Adipocyte (in vitro differentiated cells): Measurements from ENCODE around the gene MRTFB.

Experiments used
- DNase-seq: peaks from one replicate; pipeline ENCODE4 v3.0.0-alpha.2; 2015; ENCODE audit warnings: low read depth
- H3K27me3 ChIP-seq: replicated peaks from 2 replicates; pipeline ENCODE4 v1.7.0; 2013; ENCODE audit warnings: mild to moderate bottlenecking, low read length, moderate library complexity; ENCODE audit not compliant: control insufficient read depth, insufficient read depth
- H3K36me3 ChIP-seq: 2 replicates; pipeline ENCODE4 v1.7.0; 2013; ENCODE audit warnings: low read length, mild to moderate bottlenecking, moderate library complexity; ENCODE audit not compliant: control insufficient read depth, insufficient read depth, severe bottlenecking
- H3K4me1 ChIP-seq: 2 replicates; pipeline ENCODE4 v1.7.0; 2013; ENCODE audit warnings: mild to moderate bottlenecking, low read length, moderate library complexity; ENCODE audit not compliant: control insufficient read depth, insufficient read depth
- H3K4me3 ChIP-seq: 2 replicates; pipeline ENCODE4 v1.7.0; 2013; ENCODE audit warnings: mild to moderate bottlenecking, low read length, moderate library complexity
- H3K9ac ChIP-seq: 2 replicates; pipeline ENCODE4 v1.7.0; 2013; ENCODE audit warnings: mild to moderate bottlenecking, low read length, moderate library complexity
- H3K9me3 ChIP-seq: 2 replicates; pipeline ENCODE4 v1.7.0; 2013; ENCODE audit warnings: mild to moderate bottlenecking, low read length, moderate library complexity; ENCODE audit not compliant: control insufficient read depth

Gene MRTFB

GRCh38 chr16:14244196-14245010 lies 173.3 kb downstream of the MRTFB start:
- no peaks in the 10 kb centered on the region for H3K27me3 ChIP-seq
- H3K9ac ChIP-seq: no peak overlapping the region
- peaks cover 65% of the 10 kb centered on the region for H3K36me3 ChIP-seq

GRCh38 chr16:14248791-14249190 lies 177.7 kb downstream of the MRTFB start:
- H3K36me3 ChIP-seq: peaks cover 78% of the 10 kb centered on the region
- H3K9ac ChIP-seq: no peak overlapping the region
- no peaks in the 10 kb centered on the region for H3K27me3 ChIP-seq
- no peak for DNase-seq
- no peak overlapping the region for H3K4me3 ChIP-seq
- H3K9me3 ChIP-seq: no peaks in the 10 kb centered on the region
- no peaks in the 10 kb centered on the region for H3K4me1 ChIP-seq

More at GRCh38 chr16:14244196-14245010, 173.3 kb downstream of the MRTFB start:
- peak; percentile 61 for DNase-seq
- no peaks in the 10 kb centered on the region for H3K4me1 ChIP-seq
- H3K9me3 ChIP-seq: no peaks in the 10 kb centered on the region
- H3K4me3 ChIP-seq: no peak overlapping the region

- Histone ChIP-seq H3K27me3 (no peaks in the 10 kb centered on the region), H3K4me3 (no peak overlapping the region), H3K9ac (no peak overlapping the region), H3K4me1 (no peaks in the 10 kb centered on the region), H3K36me3 (peaks cover 85% of the 10 kb centered on the region), H3K9me3 (no peaks in the 10 kb centered on the region)
- peak; percentile 78 for DNase-seq
These were observed 178.3 kb downstream of the MRTFB start for GRCh38 chr16:14249291-14250032.

GRCh38 chr16:14251419-14251818 lies 180.3 kb downstream of the MRTFB start:
- Histone ChIP-seq H3K27me3 (no peaks in the 10 kb centered on the region), H3K4me1 (no peaks in the 10 kb centered on the region), H3K9ac (no peak overlapping the region), H3K36me3 (peaks cover 76% of the 10 kb centered on the region), H3K9me3 (no peaks in the 10 kb centered on the region), H3K4me3 (no peak overlapping the region)
- DNase-seq: no peak

- Histone ChIP-seq H3K27me3 (no peaks in the 10 kb centered on the region), H3K4me3 (no peak overlapping the region), H3K9me3 (no peaks in the 10 kb centered on the region), H3K9ac (no peak overlapping the region), H3K36me3 (peaks cover 74% of the 10 kb centered on the region), H3K4me1 (no peaks in the 10 kb centered on the region)
- DNase-seq: no peak
These were observed 181.7 kb downstream of the MRTFB start for GRCh38 chr16:14252860-14253259.

GRCh38 chr16:14263011-14263410 lies 191.9 kb downstream of the MRTFB start:
- H3K9me3 ChIP-seq: no peaks in the 10 kb centered on the region
- H3K36me3 ChIP-seq: peaks cover 81% of the 10 kb centered on the region
- H3K9ac ChIP-seq: no peak overlapping the region
- H3K4me3 ChIP-seq: no peak overlapping the region
- peaks cover 4% of the 10 kb centered on the region for H3K4me1 ChIP-seq
- no peaks in the 10 kb centered on the region for H3K27me3 ChIP-seq
- no peak for DNase-seq

GRCh38 chr16:14263769-14264168 lies 192.7 kb downstream of the MRTFB start:
- peaks cover 4% of the 10 kb centered on the region for H3K4me1 ChIP-seq
- no peak overlapping the region for H3K9ac ChIP-seq
- DNase-seq: no peak
- H3K4me3 ChIP-seq: no peak overlapping the region
- no peaks in the 10 kb centered on the region for H3K9me3 ChIP-seq
- H3K27me3 ChIP-seq: no peaks in the 10 kb centered on the region
- H3K36me3 ChIP-seq: peaks cover 73% of the 10 kb centered on the region

GRCh38 chr16:14264327-14264943 lies 193.3 kb downstream of the MRTFB start:
- Histone ChIP-seq H3K9me3 (peaks cover 4% of the 10 kb centered on the region), H3K36me3 (peaks cover 66% of the 10 kb centered on the region)

GRCh38 chr16:14268073-14268472 lies 197.0 kb downstream of the MRTFB start:
- Histone ChIP-seq H3K4me1 (no peaks in the 10 kb centered on the region), H3K9me3 (peaks cover 26% of the 10 kb centered on the region), H3K27me3 (no peaks in the 10 kb centered on the region), H3K9ac (no peak overlapping the region), H3K36me3 (peaks cover 30% of the 10 kb centered on the region), H3K4me3 (no peak overlapping the region)
- DNase-seq: no peak

More at GRCh38 chr16:14264327-14264943, 193.3 kb downstream of the MRTFB start:
- no peaks in the 10 kb centered on the region for H3K27me3 ChIP-seq
- H3K4me3 ChIP-seq: no peak overlapping the region
- no peak overlapping the region for H3K9ac ChIP-seq
- no peak for DNase-seq
- H3K4me1 ChIP-seq: peaks cover 4% of the 10 kb centered on the region

GRCh38 chr16:14275934-14276333 lies 204.8 kb downstream of the MRTFB start:
- no peaks in the 10 kb centered on the region for H3K27me3 ChIP-seq
- no peak for DNase-seq
- H3K4me3 ChIP-seq: no peak overlapping the region
- H3K4me1 ChIP-seq: no peaks in the 10 kb centered on the region
- H3K36me3 ChIP-seq: no peaks in the 10 kb centered on the region
- H3K9ac ChIP-seq: no peak overlapping the region
- H3K9me3 ChIP-seq: peaks cover 10% of the 10 kb centered on the region

- DNase-seq: no peak
- no peaks in the 10 kb centered on the region for H3K36me3 ChIP-seq
- no peaks in the 10 kb centered on the region for H3K27me3 ChIP-seq
- H3K9me3 ChIP-seq: no peaks in the 10 kb centered on the region
- no peak overlapping the region for H3K4me3 ChIP-seq
- no peaks in the 10 kb centered on the region for H3K4me1 ChIP-seq
- H3K9ac ChIP-seq: no peak overlapping the region
These were observed 207.6 kb downstream of the MRTFB start for GRCh38 chr16:14278749-14279148.
